Keratinocyte (primary cell): ENCODE measurements around the gene FLRT1.

Source experiments
- EZH2 ChIP-seq: IDR thresholded peaks from one replicate; pipeline ENCODE4 v1.6.1; 2012; ENCODE audit warnings: inconsistent platforms, mild to moderate bottlenecking, low read length, moderate library complexity
- TF ChIP-seq, protein P1 (sequence below), 3 experiments: IDR thresholded peaks in 1 of 3; conservative IDR thresholded peaks in 1 of 3; optimal IDR thresholded peaks in 1 of 3; 2 replicates in 2 of 3; 3 replicates in 1 of 3; pipeline versions ENCODE3 to v1.5.1; 2011; ENCODE audit warnings: low read length in 3 of 3, mild to moderate bottlenecking in 3 of 3, moderate library complexity in 2 of 3, control low read depth in 1 of 3, inconsistent platforms in 1 of 3; ENCODE audit not compliant: insufficient read depth in 2 of 3; ENCODE audit errors: extremely low read depth in 1 of 3

DNA sequence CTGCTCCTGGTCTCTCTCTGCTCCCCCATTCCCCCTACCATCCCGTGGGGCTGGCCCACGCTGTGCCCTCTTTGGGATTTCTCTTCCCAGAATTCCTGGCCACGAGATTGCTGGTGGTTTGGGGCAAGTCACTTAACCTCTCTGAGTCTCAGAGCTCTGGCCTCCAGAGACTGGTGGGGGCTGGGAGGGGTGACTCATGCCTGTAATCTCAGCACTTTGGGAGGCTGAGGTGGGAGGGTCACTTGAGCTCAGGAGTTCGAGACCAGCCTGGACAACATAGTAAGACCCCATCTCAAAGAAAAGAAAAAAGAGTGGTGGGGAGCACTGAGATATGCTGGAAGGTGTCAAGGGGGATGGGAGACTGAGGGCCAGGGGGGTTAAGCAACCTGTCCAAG is 31.1 kb upstream of the FLRT1 start:
- TF ChIP-seq, protein P1, sequence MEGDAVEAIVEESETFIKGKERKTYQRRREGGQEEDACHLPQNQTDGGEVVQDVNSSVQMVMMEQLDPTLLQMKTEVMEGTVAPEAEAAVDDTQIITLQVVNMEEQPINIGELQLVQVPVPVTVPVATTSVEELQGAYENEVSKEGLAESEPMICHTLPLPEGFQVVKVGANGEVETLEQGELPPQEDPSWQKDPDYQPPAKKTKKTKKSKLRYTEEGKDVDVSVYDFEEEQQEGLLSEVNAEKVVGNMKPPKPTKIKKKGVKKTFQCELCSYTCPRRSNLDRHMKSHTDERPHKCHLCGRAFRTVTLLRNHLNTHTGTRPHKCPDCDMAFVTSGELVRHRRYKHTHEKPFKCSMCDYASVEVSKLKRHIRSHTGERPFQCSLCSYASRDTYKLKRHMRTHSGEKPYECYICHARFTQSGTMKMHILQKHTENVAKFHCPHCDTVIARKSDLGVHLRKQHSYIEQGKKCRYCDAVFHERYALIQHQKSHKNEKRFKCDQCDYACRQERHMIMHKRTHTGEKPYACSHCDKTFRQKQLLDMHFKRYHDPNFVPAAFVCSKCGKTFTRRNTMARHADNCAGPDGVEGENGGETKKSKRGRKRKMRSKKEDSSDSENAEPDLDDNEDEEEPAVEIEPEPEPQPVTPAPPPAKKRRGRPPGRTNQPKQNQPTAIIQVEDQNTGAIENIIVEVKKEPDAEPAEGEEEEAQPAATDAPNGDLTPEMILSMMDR (optimal IDR thresholded peaks at IDR 0.05 in 1 of 3, IDR thresholded peaks at IDR 0.05 in 1 of 3, conservative IDR thresholded peaks at IDR 0.05 in 1 of 3; ENCODE audit: extremely low read depth in 1 of 3, insufficient read depth in 2 of 3, low read length in 3 of 3) = no peak
- TF ChIP-seq EZH2 = no peak
